Astrocyte (in vitro differentiated cells and primary cell): Measurements from ENCODE around the gene CCDC28B.

ENCODE experiments used
- EZH2 ChIP-seq: IDR thresholded peaks from 2 replicates; pipeline ENCODE4 v1.6.1; 2012; ENCODE audit warnings: mild to moderate bottlenecking, low read length, inconsistent platforms; ENCODE audit not compliant: insufficient read depth
- TF ChIP-seq, protein P1 (sequence below): IDR thresholded peaks from 2 replicates; pipeline ENCODE4 v1.5.1; 2011; ENCODE audit warnings: low read depth, mild to moderate bottlenecking, inconsistent platforms, low read length, moderate library complexity; ENCODE audit not compliant: insufficient read depth

DNA sequence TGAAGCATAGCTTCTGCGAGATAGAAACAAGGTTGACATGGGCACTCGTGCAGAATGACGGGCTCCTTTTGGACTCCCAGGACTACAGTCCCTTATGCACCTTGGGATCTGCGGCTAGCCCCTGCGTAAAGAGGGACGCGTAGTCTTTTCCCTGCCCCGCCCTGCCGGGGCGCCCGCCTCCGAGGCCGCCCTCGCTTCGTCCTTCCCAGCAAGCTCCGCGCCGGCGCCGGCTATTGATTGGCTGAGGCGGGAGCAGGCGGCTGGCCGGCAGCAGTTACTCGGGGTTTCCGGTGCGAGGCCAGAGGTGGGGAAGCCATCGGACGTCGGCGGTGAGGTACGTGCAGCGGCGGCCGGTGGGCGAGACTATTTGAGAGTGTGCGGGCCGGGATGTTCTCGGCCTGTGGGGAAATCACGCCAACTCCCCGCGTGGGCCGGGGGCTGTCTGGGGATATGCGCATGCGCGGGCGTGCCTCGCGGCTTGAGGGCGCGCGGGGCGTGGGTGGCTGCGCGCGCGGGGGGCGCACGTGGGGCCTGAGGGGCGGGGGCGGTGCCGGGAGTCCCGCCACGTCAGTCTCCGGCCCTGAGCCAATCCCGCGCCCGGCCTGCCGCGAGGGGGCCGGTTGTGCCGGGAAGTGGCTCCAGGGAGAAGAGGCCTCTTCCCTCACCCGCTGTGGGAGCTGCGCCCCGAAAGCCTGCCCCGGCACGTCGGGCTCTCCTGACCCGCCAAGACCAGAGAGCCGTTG is 20.8 kb upstream of the CCDC28B start, which contains the start of gene TXLNA:
- TF ChIP-seq, protein P1, sequence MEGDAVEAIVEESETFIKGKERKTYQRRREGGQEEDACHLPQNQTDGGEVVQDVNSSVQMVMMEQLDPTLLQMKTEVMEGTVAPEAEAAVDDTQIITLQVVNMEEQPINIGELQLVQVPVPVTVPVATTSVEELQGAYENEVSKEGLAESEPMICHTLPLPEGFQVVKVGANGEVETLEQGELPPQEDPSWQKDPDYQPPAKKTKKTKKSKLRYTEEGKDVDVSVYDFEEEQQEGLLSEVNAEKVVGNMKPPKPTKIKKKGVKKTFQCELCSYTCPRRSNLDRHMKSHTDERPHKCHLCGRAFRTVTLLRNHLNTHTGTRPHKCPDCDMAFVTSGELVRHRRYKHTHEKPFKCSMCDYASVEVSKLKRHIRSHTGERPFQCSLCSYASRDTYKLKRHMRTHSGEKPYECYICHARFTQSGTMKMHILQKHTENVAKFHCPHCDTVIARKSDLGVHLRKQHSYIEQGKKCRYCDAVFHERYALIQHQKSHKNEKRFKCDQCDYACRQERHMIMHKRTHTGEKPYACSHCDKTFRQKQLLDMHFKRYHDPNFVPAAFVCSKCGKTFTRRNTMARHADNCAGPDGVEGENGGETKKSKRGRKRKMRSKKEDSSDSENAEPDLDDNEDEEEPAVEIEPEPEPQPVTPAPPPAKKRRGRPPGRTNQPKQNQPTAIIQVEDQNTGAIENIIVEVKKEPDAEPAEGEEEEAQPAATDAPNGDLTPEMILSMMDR = no peak
- TF ChIP-seq EZH2 = no peak
